ENCODE measurements around the gene ATP4B.

The ATP4B gene

DNA sequence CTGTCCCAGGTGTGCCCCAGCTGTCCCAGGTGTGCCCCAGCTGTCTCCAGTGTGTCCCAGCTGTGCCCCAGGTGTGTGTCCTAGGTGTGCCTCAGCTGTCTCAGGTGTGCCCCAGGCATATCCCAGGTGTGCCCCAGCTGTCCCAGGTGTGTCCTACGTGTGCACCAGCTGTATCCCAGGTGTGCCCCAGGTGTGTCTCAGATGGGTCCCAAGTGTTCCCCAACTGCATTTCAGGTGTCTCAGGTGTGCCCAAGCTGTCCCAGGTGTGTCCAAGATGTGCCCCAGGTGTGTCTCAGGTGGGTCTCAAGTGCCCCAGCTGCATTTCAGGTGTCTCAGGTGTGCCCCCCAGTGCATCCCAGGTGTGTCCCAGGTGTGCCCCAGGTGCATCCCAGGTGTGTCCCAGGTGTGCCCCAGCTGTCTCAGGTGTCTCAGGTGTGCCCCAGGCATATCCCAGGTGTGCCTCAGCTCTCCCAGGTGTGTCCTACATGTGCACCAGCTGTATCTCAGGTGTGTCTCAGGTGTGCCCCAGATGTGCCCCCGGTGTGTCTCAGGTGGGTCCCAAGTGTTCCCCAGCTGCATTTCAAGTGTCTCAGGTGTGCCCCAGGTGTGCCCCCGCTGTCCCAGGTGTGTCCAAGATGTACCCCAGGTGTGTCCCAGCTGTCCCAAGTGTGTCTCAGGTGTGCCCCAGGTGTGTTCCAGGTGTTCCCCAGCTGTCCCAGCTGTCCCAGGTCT, 7.8 kb upstream of the ATP4B start:
- H3K9me3 ChIP-seq: peaks cover 0 to 11% (median 7%) of the 10 kb centered on the region in 3 donors
- TF ChIP-seq, protein P1, sequence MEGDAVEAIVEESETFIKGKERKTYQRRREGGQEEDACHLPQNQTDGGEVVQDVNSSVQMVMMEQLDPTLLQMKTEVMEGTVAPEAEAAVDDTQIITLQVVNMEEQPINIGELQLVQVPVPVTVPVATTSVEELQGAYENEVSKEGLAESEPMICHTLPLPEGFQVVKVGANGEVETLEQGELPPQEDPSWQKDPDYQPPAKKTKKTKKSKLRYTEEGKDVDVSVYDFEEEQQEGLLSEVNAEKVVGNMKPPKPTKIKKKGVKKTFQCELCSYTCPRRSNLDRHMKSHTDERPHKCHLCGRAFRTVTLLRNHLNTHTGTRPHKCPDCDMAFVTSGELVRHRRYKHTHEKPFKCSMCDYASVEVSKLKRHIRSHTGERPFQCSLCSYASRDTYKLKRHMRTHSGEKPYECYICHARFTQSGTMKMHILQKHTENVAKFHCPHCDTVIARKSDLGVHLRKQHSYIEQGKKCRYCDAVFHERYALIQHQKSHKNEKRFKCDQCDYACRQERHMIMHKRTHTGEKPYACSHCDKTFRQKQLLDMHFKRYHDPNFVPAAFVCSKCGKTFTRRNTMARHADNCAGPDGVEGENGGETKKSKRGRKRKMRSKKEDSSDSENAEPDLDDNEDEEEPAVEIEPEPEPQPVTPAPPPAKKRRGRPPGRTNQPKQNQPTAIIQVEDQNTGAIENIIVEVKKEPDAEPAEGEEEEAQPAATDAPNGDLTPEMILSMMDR (IDR thresholded peaks at IDR 0.05): no peak
- intact Hi-C loops (cut with DNase I; ENCODE audit: low total_unique reads): no loop called here
- H3K27me3 ChIP-seq: peaks cover 0 to 11% of the 10 kb centered on the region in 2 donors
- no peak overlapping the region for H3K27ac ChIP-seq
- no peaks in the 10 kb centered on the region for H3K4me1 ChIP-seq
- DNase-seq: peak; percentile 9 to 46
- H3K36me3 ChIP-seq: no peaks in the 10 kb centered on the region
- H3K4me3 ChIP-seq: no peak overlapping the region

DNA sequence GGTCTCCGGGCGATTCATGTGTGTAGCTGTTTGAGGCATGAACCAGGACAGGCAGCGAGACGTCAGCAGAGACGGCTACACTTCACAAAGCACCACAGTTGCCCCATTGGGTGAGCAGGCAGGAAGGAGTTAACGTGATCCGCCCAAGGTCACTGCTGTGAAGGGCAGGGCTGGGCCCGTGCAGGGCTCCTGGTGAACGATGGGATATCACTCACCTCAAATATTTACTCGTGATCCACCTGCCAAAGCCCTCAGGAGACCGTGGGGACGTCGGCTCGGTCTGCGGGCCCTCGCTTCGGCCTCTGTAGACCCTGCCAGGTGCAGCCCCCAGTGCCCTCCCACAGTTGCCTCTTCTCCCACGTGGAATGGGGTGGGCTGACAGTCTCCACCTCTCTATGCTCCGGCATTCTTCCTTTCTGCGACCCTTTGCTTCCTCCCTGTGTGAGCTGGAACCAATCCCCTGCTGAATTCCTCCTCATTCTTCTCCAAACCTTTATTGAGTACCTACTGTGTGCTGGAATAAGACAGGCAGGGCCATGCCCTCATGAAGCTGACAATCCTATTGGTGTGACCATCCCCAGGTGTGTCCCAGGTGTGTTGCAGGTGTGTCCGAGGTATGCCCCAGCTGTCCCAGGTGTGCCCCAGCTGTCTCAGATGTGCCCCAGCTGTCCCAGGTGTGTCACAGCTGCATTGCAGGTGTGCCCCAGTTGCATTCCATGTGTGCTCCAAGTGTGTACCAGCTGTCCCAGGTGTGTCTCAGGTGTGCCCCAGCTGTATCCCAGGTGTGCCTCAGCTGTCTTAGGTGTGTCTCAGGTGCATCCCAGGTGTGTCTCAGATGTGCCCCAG, 7.0 kb upstream of the ATP4B start:
- Histone ChIP-seq H3K36me3 (no peaks in the 10 kb centered on the region), H3K4me1 (no peaks in the 10 kb centered on the region), H3K9me3 (peaks cover 0 to 18% (median 7%) of the 10 kb centered on the region in 3 donors), H3K4me3 (no peak overlapping the region), H3K27me3 (peaks cover 0 to 11% of the 10 kb centered on the region in 2 donors), H3K27ac (no peak overlapping the region)
- DNase-seq: peak; percentile 12 to 60
- TF ChIP-seq, protein P1 (IDR thresholded peaks at IDR 0.05): no peak
- intact Hi-C loops (cut with DNase I; ENCODE audit: low total_unique reads): no loop called here

DNA sequence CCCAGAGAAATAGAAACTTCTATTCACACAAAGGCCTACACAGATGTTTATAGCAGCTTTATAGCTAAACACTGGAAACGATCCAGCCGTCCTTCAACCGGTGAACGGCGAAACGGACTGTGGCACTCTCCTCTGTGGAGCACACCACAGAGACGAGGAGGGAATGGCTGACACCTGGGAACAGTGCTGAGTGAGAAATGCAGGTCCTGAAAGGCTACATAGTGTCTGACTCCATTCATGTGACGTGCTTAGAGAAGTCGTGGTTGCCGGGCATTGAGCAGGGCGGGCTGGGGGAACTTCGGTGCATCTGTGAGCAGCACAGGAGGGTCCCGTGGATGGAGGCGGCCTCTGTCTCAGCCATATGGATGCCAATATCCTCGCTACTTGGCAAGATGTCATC, 5.9 kb upstream of the ATP4B start:
- H3K36me3 ChIP-seq: no peaks in the 10 kb centered on the region
- intact Hi-C loops (cut with DNase I; ENCODE audit: low total_unique reads): no loop called here
- peaks cover 0 to 13% of the 10 kb centered on the region in 2 donors for H3K27me3 ChIP-seq
- TF ChIP-seq, protein P1 (IDR thresholded peaks at IDR 0.05): no peak
- H3K4me1 ChIP-seq: no peaks in the 10 kb centered on the region
- H3K9me3 ChIP-seq: peaks cover 0 to 18% (median 7%) of the 10 kb centered on the region in 3 donors
- H3K27ac ChIP-seq: no peak overlapping the region
- no peak overlapping the region for H3K4me3 ChIP-seq
- peak in 1 of 2 donors; percentile 13 for DNase-seq

DNA sequence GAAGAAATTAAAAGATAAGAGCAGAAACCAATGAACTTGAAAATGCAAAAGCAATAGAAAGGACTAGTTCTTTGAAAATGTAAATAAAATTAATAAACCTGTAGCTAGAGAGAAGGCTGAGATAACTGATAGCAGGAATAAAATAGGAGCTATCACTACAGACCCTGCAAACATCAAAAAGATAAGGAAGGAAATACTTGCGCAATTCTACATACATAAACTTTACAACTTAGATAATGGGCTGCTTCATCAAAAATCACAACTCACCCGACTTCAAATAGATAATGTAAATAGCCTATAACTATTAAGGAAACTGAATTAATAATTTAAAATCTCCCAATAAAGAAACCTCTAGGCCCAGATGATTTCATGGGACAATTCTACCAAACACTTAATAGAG, 3.5 kb upstream of the ATP4B start:
- Histone ChIP-seq H3K4me3 (no peak overlapping the region), H3K27me3 (peaks cover 0 to 34% of the 10 kb centered on the region in 2 donors), H3K4me1 (no peaks in the 10 kb centered on the region), H3K9me3 (peaks cover 0 to 18% (median 7%) of the 10 kb centered on the region in 3 donors), H3K27ac (no peak overlapping the region), H3K36me3 (no peaks in the 10 kb centered on the region)
- TF ChIP-seq, protein P1 (IDR thresholded peaks at IDR 0.05): no peak
- intact Hi-C loops (cut with DNase I; ENCODE audit: low total_unique reads): no loop called here
- DNase-seq: no peak

DNA sequence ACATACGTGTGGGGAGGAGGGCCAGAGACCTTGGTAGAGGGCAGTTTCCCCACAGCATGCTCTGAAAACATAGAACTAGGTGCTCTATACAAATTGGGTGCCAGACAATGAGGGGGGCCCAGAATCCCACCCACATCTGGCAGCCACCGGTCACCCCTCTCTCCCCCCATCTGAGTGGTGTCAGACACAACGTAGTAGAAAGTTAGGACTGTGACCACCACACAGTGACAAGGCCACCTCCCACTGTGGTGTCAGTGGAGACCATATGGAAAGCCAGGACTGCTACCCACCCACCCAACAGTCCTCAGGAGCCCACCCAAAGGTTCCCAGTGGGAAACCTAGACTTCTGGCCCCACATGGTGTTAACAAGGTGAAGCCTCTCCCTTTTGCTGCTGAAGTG, 2.1 kb upstream of the ATP4B start:
- H3K27me3 ChIP-seq: peaks cover 0 to 26% of the 10 kb centered on the region in 2 donors
- H3K4me3 ChIP-seq: no peak overlapping the region
- H3K4me1 ChIP-seq: no peaks in the 10 kb centered on the region
- peaks cover 0 to 18% (median 7%) of the 10 kb centered on the region in 3 donors for H3K9me3 ChIP-seq
- no peak overlapping the region for H3K27ac ChIP-seq
- peak in 1 of 2 donors; percentile 51 for DNase-seq
- TF ChIP-seq, protein P1 (IDR thresholded peaks at IDR 0.05): no peak
- intact Hi-C loops (cut with DNase I; ENCODE audit: low total_unique reads): no loop called here
- H3K36me3 ChIP-seq: no peaks in the 10 kb centered on the region

Data from tibial artery (tissue), 4 donors.